K562 (cell line): ENCODE data around the gene KCP. TPM values are rescaled to one million over a fixed set of nuclear protein-coding genes. Genes with fewer than 3 reads are reported as not detected.
A peak's percentile ranks its signal among the peaks of the same experiment; 100 is the strongest.

Experiments
- ATAC-seq: fragments of 200-7000 bp; cut with Tn5 transposase; 3 replicates; pipeline ENCODE4 v1.9.1; 2020; ENCODE audit warnings: moderate library complexity
- BruUV-seq: library from RNA; stranded (reverse); fragments of 400-500 nt; replicated peaks from 2 replicates; lab custom pipeline; 2021; lab: Mats Ljungman, UMichigan
- CTCF ChIA-PET: fragments of 300-600 bp; formaldehyde crosslinking; extraction: SDS; loops from one replicate; lab custom pipeline; 2021; ENCODE audit warnings: low intra/inter-chr PET ratio; lab: Yijun Ruan, JAX
- POLR2A ChIA-PET: fragments of 300-600, 350-650 bp; sonication (Branson Sonifier 250); formaldehyde crosslinking; extraction: SDS; loops from one replicate; lab custom pipeline; 2021; ENCODE audit warnings: antibody characterized with exemption, inconsistent platforms; lab: Yijun Ruan, JAX
- DNase-seq, 4 experiments: peaks; one replicate each; pipeline versions ENCODE4 v3.0.0 to v3.0.0-alpha.2; 2011 to 2018; ENCODE audit warnings: low spot score in 3 of 4, mixed read lengths in 3 of 4; ENCODE audit errors: extremely low read depth in 1 of 4
- FAIRE-seq: peaks from 2 replicates; lab custom pipeline; 2011; peaks lifted over from hg19 to GRCh38; lab: Jason Lieb, UNC
- H2AFZ ChIP-seq: 2 replicates; pipeline ENCODE4 v1.6.0; 2011; ENCODE audit warnings: low read depth, low read length, control low read depth, inconsistent platforms
- H3K27ac ChIP-seq: fragments of 200-600 bp; 3 replicates; pipeline ENCODE4 v1.8.0; 2011; ENCODE audit warnings: low read depth, mild to moderate bottlenecking, control low read depth, inconsistent platforms, low read length, moderate library complexity, mixed read lengths; ENCODE audit errors: extremely low read depth
- H3K27me3 ChIP-seq, 2 experiments: fragments of 300-600 bp in 1 of 2; 2 replicates in 1 of 2; 3 replicates in 1 of 2; pipeline versions ENCODE4 v1.6.0 to v1.8.0; 2011; ENCODE audit warnings: inconsistent platforms in 2 of 2, low read length in 2 of 2, mild to moderate bottlenecking in 1 of 2, mixed read lengths in 1 of 2, moderate library complexity in 1 of 2; ENCODE audit not compliant: control insufficient read depth in 2 of 2, insufficient read depth in 2 of 2
- H3K36me3 ChIP-seq: fragments of 300-600 bp; 3 replicates; pipeline ENCODE4 v1.8.0; 2011; ENCODE audit warnings: mild to moderate bottlenecking, low read length, inconsistent platforms; ENCODE audit not compliant: control insufficient read depth, insufficient read depth
- H3K4me1 ChIP-seq, 2 experiments: fragments of 200-600 bp in 1 of 2; replicated peaks in 1 of 2; 2 replicates in 1 of 2; 3 replicates in 1 of 2; pipeline versions ENCODE4 v1.5.1 to v1.8.0; 2011; ENCODE audit warnings: inconsistent platforms in 2 of 2, low read length in 2 of 2, mild to moderate bottlenecking in 1 of 2, mixed read lengths in 1 of 2, moderate library complexity in 1 of 2; ENCODE audit not compliant: control insufficient read depth in 2 of 2, insufficient read depth in 2 of 2
- H3K4me2 ChIP-seq: 2 replicates; pipeline ENCODE4 v1.6.1; 2011; ENCODE audit warnings: low read length, control low read depth, inconsistent platforms, mixed read lengths; ENCODE audit not compliant: insufficient read depth
- H3K4me3 ChIP-seq: fragments of 200-600 bp; sonication (generic), shearing (Covaris generic); 2 replicates; pipeline ENCODE4 v1.5.1; 2016; ENCODE audit warnings: control low read depth, inconsistent platforms
- H3K79me2 ChIP-seq: fragments of 200-600 bp; 3 replicates; pipeline ENCODE4 v1.8.0; 2011; ENCODE audit warnings: low read length, inconsistent platforms; ENCODE audit not compliant: control insufficient read depth, insufficient read depth
- H3K9ac ChIP-seq, 2 experiments: 2 replicates each; pipeline versions ENCODE4 v1.6.0 to v1.6.1; 2011; ENCODE audit warnings: low read depth in 2 of 2, low read length in 2 of 2, control low read depth in 1 of 2, inconsistent platforms in 1 of 2, mild to moderate bottlenecking in 1 of 2, mixed read lengths in 1 of 2; ENCODE audit not compliant: insufficient read depth in 1 of 2
- H3K9me1 ChIP-seq: one replicate; pipeline ENCODE4 v1.6.0; 2011; ENCODE audit warnings: inconsistent platforms, mild to moderate bottlenecking, low read length, moderate library complexity; ENCODE audit not compliant: control insufficient read depth, insufficient read depth
- H3K9me3 ChIP-seq: replicated peaks from 2 replicates; pipeline ENCODE4 v1.5.1; 2011; ENCODE audit warnings: low read depth, low read length, inconsistent platforms; ENCODE audit not compliant: control insufficient read depth, insufficient read depth
- H4K20me1 ChIP-seq: replicated peaks from 2 replicates; pipeline ENCODE4 v1.6.1; 2011; ENCODE audit warnings: low read length, inconsistent platforms, mixed read lengths; ENCODE audit not compliant: control insufficient read depth, insufficient read depth
- AFF4 ChIP-seq: sonication (generic); formaldehyde crosslinking; IDR thresholded peaks from 2 replicates; pipeline ENCODE4 v1.8.0; 2023; ENCODE audit warnings: mild to moderate bottlenecking, missing genetic modification reagents
- BHLHE40 ChIP-seq: IDR thresholded peaks from 2 replicates; pipeline ENCODE4 v1.6.1; 2011; ENCODE audit warnings: low read length, improper control_type of control experiment
- ESRRA ChIP-seq: fragments of 450-650 bp; IDR thresholded peaks from 2 replicates; pipeline ENCODE4 v1.6.1; 2014; ENCODE audit warnings: low read depth, mild to moderate bottlenecking, moderate library complexity, borderline replicate concordance
- ZBTB2 ChIP-seq: fragments of 450-650 bp; IDR thresholded peaks from 2 replicates; pipeline ENCODE4 v1.6.1; 2016; ENCODE audit warnings: antibody characterized with exemption
- ZNF12 ChIP-seq: sonication (generic); formaldehyde crosslinking; IDR thresholded peaks from 2 replicates; pipeline ENCODE4 v1.4.0; 2020; ENCODE audit warnings: mild to moderate bottlenecking, missing genetic modification reagents
- ZNF282 ChIP-seq: sonication (generic); formaldehyde crosslinking; IDR thresholded peaks from 2 replicates; pipeline ENCODE4 v1.8.1; 2023; ENCODE audit warnings: missing genetic modification reagents
- ZNF740 ChIP-seq, 3 experiments: fragments of 200-800 bp in 1 of 3; sonication (Bioruptor generic) in 1 of 3; sonication (generic) in 1 of 3; formaldehyde crosslinking in 1 of 3; IDR thresholded peaks; 2 replicates each; pipeline versions ENCODE4 v1.6.1 to v1.8.0; 2016 to 2022; ENCODE audit warnings: mild to moderate bottlenecking in 2 of 3, missing compliant biosample characterization in 2 of 3, missing genetic modification characterization in 2 of 3, missing genetic modification reagents in 1 of 3
- whole genome bisulfite sequencing: fragments of 100-300 bp; shearing (Covaris generic); methylation state at CpG from one replicate; pipeline ENCODE4 v1.1.6; 2016; ENCODE audit warnings: low coverage, mixed read lengths; ENCODE audit not compliant: insufficient coverage; ENCODE audit errors: missing lambda C conversion rate; 5-methylcytosine and 5-hydroxymethylcytosine counted together
- in situ Hi-C: fragments of 300-500 bp; cut with MboI; formaldehyde crosslinking; loops from 4 replicates; pipeline ENCODE4 v1.15.0; 2018; ENCODE audit warnings: inconsistent platforms, mixed read lengths
- intact Hi-C: fragments of 100-400 bp; cut with micrococcal nuclease; formaldehyde crosslinking; loops from 2 replicates; pipeline ENCODE4 v1.14.2; 2022
- polyA plus RNA-seq, 8 experiments: library from polyadenylated mRNA; depleted of rRNA in 4 of 8; stranded (reverse) in 5 of 8; unstranded in 3 of 8; fragments of >200 nt; fragmentation: Nextera tagmentation in 2 of 8; fragmentation: Illumina TruSeq in 1 of 8; extraction: Ambion mirVana in 2 of 8; extraction: Trizol in 1 of 8; gene quantifications; 2 replicates each; pipeline versions ENCODE4 v1.2.1 to v1.2.3, GENCODE V29; 2011 to 2014; ENCODE audit warnings: inconsistent platforms in 1 of 8, missing spikeins in 1 of 8
- total RNA-seq, 7 experiments: library from RNA; depleted of rRNA in 6 of 7; stranded (reverse); fragments of >200 nt in 6 of 7; fragmentation: Illumina TruSeq in 2 of 7; extraction: Trizol in 2 of 7; gene quantifications; 2 replicates each; pipeline versions ENCODE4 v1.2.1 to v1.2.3, GENCODE V29; 2011 to 2021; ENCODE audit warnings: low replicate concordance in 1 of 7

Gene KCP
- total and polyA plus RNA-seq, 9 of the 15 experiments (the other 6 are each of a cell fraction or from before 2014, with no cell fraction given): 0.06 to 0.17 (median 0.12) TPM; not detected in 3

GRCh38 chr7:128876586-128876977, 33.9 kb downstream of the KCP start (continued):
- TF ChIP-seq ZNF740 (CRISPR knock-in tag; IDR thresholded peaks at IDR 0.05) (no peak), ZNF740 (tag; IDR thresholded peaks at IDR 0.05) (no peak), AFF4 (CRISPR knock-in tag) (no peak)

GRCh38 chr7:128876127-128876526, 34.4 kb downstream of the KCP start:
- H3K36me3 ChIP-seq: no peaks in the 10 kb centered on the region
- POLR2A ChIA-PET: interaction anchor here (1.2 to 1.8 kb wide), 3 partner anchors 9 to 120 kb away, joined by 4 to 9 read pairs (median 6); partner anchors contain the start of gene ATP6V1F
- no peak overlapping the region for H3K27ac ChIP-seq
- in situ Hi-C loops: loop anchor here (5.0 kb wide), 1 partner anchor 399 kb away; the partner anchor contains the start of gene METTL2B
- TF ChIP-seq ZNF12 (CRISPR knock-in tag) (0 out of 2 replicates have a peak, but pooled peaks have one; percentile 28), ZNF282 (no peak), ZBTB2 (no peak), BHLHE40 (peak; percentile 50; the same call in 1 of the 2 replicates), ESRRA (0 out of 2 replicates have a peak, but pooled peaks have one; percentile 48)
- TF ChIP-seq, all 486 proteins: peak for 3
- Histone ChIP-seq H3K27me3 (no peaks in the 10 kb centered on the region), H3K9me3 (no peaks in the 10 kb centered on the region), H4K20me1 (no peaks in the 10 kb centered on the region; the same call in 1 of the 2 replicates), H3K4me1 (peaks cover 0 to 52% of the 10 kb centered on the region in 2 experiments; a peak in 3 of 5 replicates), H3K9me1 (no peaks in the 10 kb centered on the region), H3K4me3 (no peak overlapping the region), H3K4me2 (no peak overlapping the region), H3K79me2 (no peaks in the 10 kb centered on the region), H3K9ac (peak overlapping the region in 1 of 2 experiments; percentile 65; a peak in 1 of 4 replicates), H2AFZ (no peak overlapping the region)
- intact Hi-C loops: no loop called here
- ATAC-seq (no peak), DNase-seq (no peak), FAIRE-seq (no peak)
- CTCF ChIA-PET: interaction anchor here (4.9 kb wide), 1 partner anchor 448 kb away, joined by 50 read pairs; no protein-coding TSS in a partner anchor
- no TSS peak for BruUV-seq
- WGBS: 7% methylated on average over 3 of the region's 3 CpGs
